Activated CD4-positive, alpha-beta T cell treated with anti-CD3 and anti-CD28 coated beads, Interleukin-2, amount 10 ng/mL, durations not matched to agents 7 days and 5 days (primary cell): ENCODE results near the gene C6orf136. TPM values are rescaled to one million over a fixed set of nuclear protein-coding genes. Genes with fewer than 3 reads are reported as not detected.

Source experiments
- CTCF ChIA-PET: fragments of 350-600 bp; sonication (Branson Sonifier 250); formaldehyde crosslinking; loops from one replicate; lab custom pipeline; 2021; ENCODE audit warnings: antibody characterized with exemption; lab: Charles Lee
- POLR2A ChIA-PET: fragments of 350-600 bp; sonication (Branson Sonifier 250); formaldehyde crosslinking; loops from one replicate; lab custom pipeline; 2021; ENCODE audit warnings: antibody characterized with exemption; lab: Charles Lee
- DNase-seq: peaks from one replicate; pipeline ENCODE4 v3.0.0-alpha.2; 2020
- H3K27ac Mint-ChIP-seq: one replicate; pipeline ENCODE4 v1.8.0; 2021; ENCODE audit warnings: mild to moderate bottlenecking, moderate library complexity, mixed read lengths
- H3K27me3 Mint-ChIP-seq: one replicate; pipeline ENCODE4 v1.8.0; 2021; ENCODE audit warnings: mixed read lengths
- H3K36me3 Mint-ChIP-seq: one replicate; pipeline ENCODE4 v1.8.0; 2021; ENCODE audit warnings: low read depth, mixed read lengths
- H3K4me1 Mint-ChIP-seq: one replicate; pipeline ENCODE4 v1.8.0; 2021; ENCODE audit warnings: mixed read lengths
- H3K4me3 Mint-ChIP-seq: one replicate; pipeline ENCODE4 v1.8.0; 2021; ENCODE audit warnings: mild to moderate bottlenecking, moderate library complexity, mixed read lengths
- H3K9me3 Mint-ChIP-seq: one replicate; pipeline ENCODE4 v1.8.0; 2021; ENCODE audit warnings: mixed read lengths
- total RNA-seq, 2 experiments: library from RNA; stranded (reverse); gene quantifications; one replicate each; pipeline ENCODE4 v1.2.3, GENCODE V29; 2021

The C6orf136 gene
- total RNA-seq, 2 experiments from 2014 or later = 23.2 to 23.9 TPM

- no peaks in the 10 kb centered on the region for H3K27me3 Mint-ChIP-seq
- DNase-seq = no peak
- no peaks in the 10 kb centered on the region for H3K9me3 Mint-ChIP-seq
- no peak overlapping the region for H3K27ac Mint-ChIP-seq
- no peak overlapping the region for H3K4me3 Mint-ChIP-seq
- ChIA-PET POLR2A (no interaction called here), CTCF (interaction anchor here (0.5 to 4.3 kb wide), 3 partner anchors 15 to 22 kb away, joined by 3 to 25 read pairs (median 3); partner anchors contain the start of gene MDC1)
- H3K36me3 Mint-ChIP-seq = peaks cover 6% of the 10 kb centered on the region
- H3K4me1 Mint-ChIP-seq = peaks cover 8% of the 10 kb centered on the region
These were observed 49.5 kb downstream of the C6orf136 start for GRCh38 chr6:30696432-30696831.

- H3K4me1 Mint-ChIP-seq = no peaks in the 10 kb centered on the region
- no peak for DNase-seq
- H3K36me3 Mint-ChIP-seq = peaks cover 23% of the 10 kb centered on the region
- no peak overlapping the region for H3K27ac Mint-ChIP-seq
- H3K4me3 Mint-ChIP-seq = no peak overlapping the region
- no peaks in the 10 kb centered on the region for H3K27me3 Mint-ChIP-seq
- CTCF ChIA-PET = interaction anchor here (1.3 to 4.3 kb wide), 3 partner anchors 11 to 22 kb away, joined by 4 to 25 read pairs (median 5); partner anchors contain the start of gene MDC1
- H3K9me3 Mint-ChIP-seq = no peaks in the 10 kb centered on the region
- POLR2A ChIA-PET = no interaction called here
These were observed 53.4 kb downstream of the C6orf136 start for GRCh38 chr6:30700340-30700739.

Other genes starting within 250 kb of the C6orf136 start
- gene HLA-E, start 157.6 kb upstream of the C6orf136 start, total RNA-seq = 100 to 1,000 TPM; 706 to 753 TPM
- gene GNL1, start 90.6 kb upstream of the C6orf136 start, total RNA-seq = 10 to 100 TPM; 51.5 to 59.9 TPM
- gene PRR3, start 89.8 kb upstream of the C6orf136 start, total RNA-seq = 10 to 100 TPM; 16.0 to 22.2 TPM
- 10 to 100 TPM; 72.2 to 78.0 TPM for gene ABCF1, start 75.7 kb upstream of the C6orf136 start, total RNA-seq
- 100 to 1,000 TPM in 1 of 2 experiments, 10 to 100 TPM in 1; 99.1 to 117 TPM for gene PPP1R10, start 29.9 kb upstream of the C6orf136 start, total RNA-seq
- 10 to 100 TPM; 41.4 to 44.4 TPM for gene MRPS18B, start 29.3 kb upstream of the C6orf136 start, total RNA-seq
- gene ATAT1, start 20.3 kb upstream of the C6orf136 start, total RNA-seq = 1 to 10 TPM; 8.3 to 9.7 TPM
- gene DHX16, start 25.9 kb downstream of the C6orf136 start, total RNA-seq = 10 to 100 TPM; 40.4 to 40.7 TPM
- 100 to 1,000 TPM; 243 to 272 TPM for gene PPP1R18, start 39.5 kb downstream of the C6orf136 start, total RNA-seq
- gene NRM, start 43.9 kb downstream of the C6orf136 start, total RNA-seq = 10 to 100 TPM; 43.1 to 58.8 TPM
- 10 to 100 TPM; 46.8 to 53.2 TPM for gene MDC1, start 70.1 kb downstream of the C6orf136 start, total RNA-seq
- 1,000 to 10,000 TPM; 1,494 to 1,661 TPM for gene TUBB, start 73.2 kb downstream of the C6orf136 start, total RNA-seq
- 100 to 1,000 TPM; 199 to 213 TPM for gene FLOT1, start 95.6 kb downstream of the C6orf136 start, total RNA-seq
- gene IER3, start 97.4 kb downstream of the C6orf136 start, total RNA-seq = 10 to 100 TPM; 30.5 to 34.9 TPM
- gene DDR1, start 237.4 kb downstream of the C6orf136 start, total RNA-seq = 1 to 10 TPM; 4.5 to 5.6 TPM